GM12878 (cell line): ENCODE measurements around the gene NFIX. TPM values are rescaled to one million over a fixed set of nuclear protein-coding genes. Genes with fewer than 3 reads are reported as not detected.

ENCODE experiments used
- BHLHE40 ChIP-seq, 2 experiments: fragments of 450-650 bp in 1 of 2; IDR thresholded peaks; 2 replicates each; pipeline ENCODE4 v1.6.1; 2011 to 2017; ENCODE audit warnings: low read depth in 2 of 2, borderline replicate concordance in 1 of 2, improper control_type of control experiment in 1 of 2, low read length in 1 of 2, mild to moderate bottlenecking in 1 of 2
- GATAD2B ChIP-seq: fragments of 450-650 bp; conservative IDR thresholded peaks from 2 replicates; pipeline ENCODE4 v1.6.1; 2017; ENCODE audit warnings: low read depth, mild to moderate bottlenecking, moderate library complexity
- IKZF2 ChIP-seq, 2 experiments: fragments of 450-650 bp; IDR thresholded peaks; 2 replicates each; pipeline ENCODE4 v1.6.1; 2017; ENCODE audit warnings: mild to moderate bottlenecking in 2 of 2, moderate library complexity in 2 of 2
- MLLT1 ChIP-seq: fragments of 450-650 bp; IDR thresholded peaks from 2 replicates; pipeline ENCODE4 v1.6.1; 2016; ENCODE audit warnings: mild to moderate bottlenecking
- NR2F1 ChIP-seq: fragments of 450-650 bp; conservative IDR thresholded peaks from 2 replicates; pipeline ENCODE4 v1.6.1; 2017; ENCODE audit warnings: mild to moderate bottlenecking
- PRDM15 ChIP-seq: fragments of 450-650 bp; formaldehyde crosslinking; IDR thresholded peaks from 2 replicates; pipeline ENCODE4 v1.4.0; 2020; ENCODE audit warnings: mild to moderate bottlenecking, moderate library complexity
- RFX5 ChIP-seq: IDR thresholded peaks from 2 replicates; pipeline ENCODE4 v1.6.1; 2011; ENCODE audit warnings: low read depth, low read length, improper control_type of control experiment
- SMARCA5 ChIP-seq: fragments of 450-650 bp; IDR thresholded peaks from 2 replicates; pipeline ENCODE4 v1.6.1; 2017; ENCODE audit warnings: mild to moderate bottlenecking
- SMC3 ChIP-seq: IDR thresholded peaks from 2 replicates; pipeline ENCODE4 v1.6.1; 2011; ENCODE audit warnings: low read length, improper control_type of control experiment, borderline replicate concordance
- SRF ChIP-seq, 2 experiments: IDR thresholded peaks; 2 replicates each; pipeline ENCODE4 v1.6.1; 2011; ENCODE audit warnings: low read depth in 2 of 2, low read length in 2 of 2, mild to moderate bottlenecking in 1 of 2, moderate library complexity in 1 of 2
- SUZ12 ChIP-seq: fragments of 200-600 bp; sonication (generic); IDR thresholded peaks from one replicate; pipeline ENCODE4 v1.6.1; 2018; ENCODE audit warnings: antibody characterized with exemption, mild to moderate bottlenecking; ENCODE audit not compliant: unreplicated experiment
- ZNF592 ChIP-seq: fragments of 450-650 bp; IDR thresholded peaks from 2 replicates; pipeline ENCODE4 v1.6.1; 2017; ENCODE audit warnings: mild to moderate bottlenecking, moderate library complexity
- ZNF622 ChIP-seq: fragments of 450-650 bp; IDR thresholded peaks from 2 replicates; pipeline ENCODE4 v1.6.1; 2017; ENCODE audit warnings: mild to moderate bottlenecking, inconsistent platforms
- polyA plus RNA-seq, 11 experiments: library from polyadenylated mRNA; depleted of rRNA in 4 of 11; unstranded in 6 of 11; stranded (reverse) in 5 of 11; fragments of >200 nt; fragmentation: Nextera tagmentation in 4 of 11; fragmentation: Illumina TruSeq in 1 of 11; extraction: Ambion mirVana in 4 of 11; extraction: Trizol in 1 of 11; gene quantifications; 1 replicate in 1 of 11; 2 replicates in 10 of 11; pipeline versions ENCODE4 v1.2.1 to v1.2.3, GENCODE V29; 2011 to 2016; ENCODE audit warnings: inconsistent platforms in 2 of 11, missing spikeins in 2 of 11, low read depth in 1 of 11
- total RNA-seq, 4 experiments: library from RNA; depleted of rRNA in 3 of 4; stranded (reverse); fragments of >200 nt in 3 of 4; fragmentation: Illumina TruSeq in 1 of 4; extraction: Trizol in 1 of 4; gene quantifications; 2 replicates each; pipeline versions ENCODE4 v1.2.1 to v1.2.3, GENCODE V29; 2013 to 2021

NFIX gene
- total and polyA plus RNA-seq, 10 of the 15 experiments (the other 5 are each of a cell fraction or from before 2014, with no cell fraction given), result 0.02 to 2.2 (median 0.28) TPM

GRCh38 chr19:12984143-12984627, 11.1 kb upstream of the NFIX start (continued):
- no peak for TF ChIP-seq SRF (IDR thresholded peaks at IDR 0.05; ENCODE audit: low read depth in 2 of 2, low read length in 2 of 2)
- TF ChIP-seq BHLHE40 (IDR thresholded peaks at IDR 0.05; ENCODE audit: borderline replicate concordance in 1 of 2, low read depth in 2 of 2, low read length in 1 of 2), result 0 out of 4 replicates have a peak, but pooled peaks of 1 of the 2 experiments have one; percentile 13
- no peak for TF ChIP-seq IKZF2 (IDR thresholded peaks at IDR 0.05)
- TF ChIP-seq SUZ12, result no peak
- TF ChIP-seq MLLT1, result peak; percentile 50; the same call in 1 of the 2 replicates
- TF ChIP-seq SMARCA5, result no peak
- TF ChIP-seq NR2F1, result no peak
- no peak for TF ChIP-seq PRDM15 (CRISPR knock-in tag)
- TF ChIP-seq RFX5, result no peak
- TF ChIP-seq ZNF622, result no peak
- TF ChIP-seq SMC3, result no peak
- TF ChIP-seq ZNF592, result no peak
- no peak for TF ChIP-seq GATAD2B
